ENCODE measurements around the gene LASP1. TPM values are rescaled to one million over a fixed set of nuclear protein-coding genes. Genes with fewer than 3 reads are reported as not detected.

The LASP1 gene, protein sequence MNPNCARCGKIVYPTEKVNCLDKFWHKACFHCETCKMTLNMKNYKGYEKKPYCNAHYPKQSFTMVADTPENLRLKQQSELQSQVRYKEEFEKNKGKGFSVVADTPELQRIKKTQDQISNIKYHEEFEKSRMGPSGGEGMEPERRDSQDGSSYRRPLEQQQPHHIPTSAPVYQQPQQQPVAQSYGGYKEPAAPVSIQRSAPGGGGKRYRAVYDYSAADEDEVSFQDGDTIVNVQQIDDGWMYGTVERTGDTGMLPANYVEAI
- 100 to 1,000 TPM; 189 to 197 TPM for total RNA-seq

DNA sequence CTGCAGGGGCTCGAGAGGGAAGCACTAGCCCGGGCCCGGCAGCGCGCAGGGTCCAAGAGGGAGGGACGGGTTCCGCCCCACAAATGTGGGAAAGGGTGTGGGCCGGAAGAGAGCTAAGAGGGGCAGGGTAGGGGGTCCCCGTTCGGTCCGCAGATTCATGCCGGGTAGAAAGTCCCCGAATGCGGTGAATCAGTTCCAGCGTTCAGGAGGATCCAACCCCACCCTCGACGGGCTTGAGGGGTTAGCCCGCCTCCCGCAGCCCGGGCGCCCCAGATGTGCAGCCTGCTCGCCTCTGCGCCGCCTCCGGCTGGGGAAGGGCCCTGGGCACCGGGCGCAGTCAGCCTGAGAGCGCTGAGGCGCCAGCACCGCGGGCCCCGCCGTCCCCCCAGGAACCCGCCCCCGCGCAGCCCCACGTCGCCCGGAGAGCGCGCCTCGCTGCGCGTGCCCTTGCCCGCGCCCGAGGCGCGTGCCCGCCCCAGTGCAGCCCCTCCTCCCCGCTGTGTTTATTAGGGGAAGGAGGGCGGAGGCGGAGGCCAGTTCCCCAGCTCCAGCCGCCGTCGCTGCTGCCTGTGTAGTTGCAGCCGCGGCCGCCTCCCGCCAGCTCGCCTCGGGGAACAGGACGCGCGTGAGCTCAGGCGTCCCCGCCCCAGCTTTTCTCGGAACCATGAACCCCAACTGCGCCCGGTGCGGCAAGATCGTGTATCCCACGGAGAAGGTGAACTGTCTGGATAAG lies at the start of gene LASP1:
Gene LASP1, plus strand, starts transcription at position 533 of the 733 bp plus-strand sequence. Its CDS starts 132 bp downstream, at position 665.

DNA sequence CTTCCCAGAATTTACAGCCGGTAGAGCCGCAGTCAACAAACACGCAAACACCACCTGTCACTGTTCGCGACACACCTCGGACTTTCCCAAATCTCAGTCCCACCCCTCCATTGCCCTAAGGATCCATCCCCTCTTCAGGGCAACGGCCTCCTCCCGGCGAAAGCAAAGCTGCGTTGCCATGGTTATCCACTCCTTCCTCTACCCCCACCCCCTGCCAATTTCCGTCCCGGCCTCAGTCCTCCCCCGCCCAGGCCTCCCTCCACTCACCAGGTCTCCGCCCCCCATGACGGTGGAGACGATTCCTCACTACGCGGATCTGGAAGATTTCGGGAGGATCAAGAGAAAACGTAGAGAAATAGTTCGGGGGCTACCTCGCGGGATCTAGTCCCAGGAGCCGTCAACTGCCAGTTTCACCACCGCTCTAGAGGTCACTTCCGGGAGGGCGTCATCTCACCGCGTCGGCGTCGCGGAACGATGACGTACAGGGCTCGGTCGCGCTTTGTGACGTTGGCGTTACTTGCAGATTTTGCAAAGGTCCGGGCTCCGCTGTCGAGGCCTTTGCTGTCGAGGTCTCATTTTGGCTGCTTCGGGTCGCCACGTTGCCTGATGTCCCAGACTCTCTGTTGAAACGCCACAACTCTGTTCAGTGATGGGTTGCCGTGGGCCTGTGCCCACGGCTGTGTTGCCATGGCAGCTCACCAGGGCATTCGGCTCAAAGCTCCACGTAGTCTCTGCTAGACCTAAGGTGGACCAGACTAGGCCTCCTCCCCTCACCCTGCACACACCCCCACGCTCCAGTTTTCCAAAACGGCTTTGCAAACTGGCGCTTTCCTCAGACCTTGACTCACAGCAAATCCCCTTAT lies 44.7 kb upstream of the LASP1 start, which contains the start of gene CWC25:
Gene CWC25, minus strand, starts transcription at position 423 of the 863 bp plus-strand sequence. Its CDS starts 138 bp downstream, at position 285.

DNA sequence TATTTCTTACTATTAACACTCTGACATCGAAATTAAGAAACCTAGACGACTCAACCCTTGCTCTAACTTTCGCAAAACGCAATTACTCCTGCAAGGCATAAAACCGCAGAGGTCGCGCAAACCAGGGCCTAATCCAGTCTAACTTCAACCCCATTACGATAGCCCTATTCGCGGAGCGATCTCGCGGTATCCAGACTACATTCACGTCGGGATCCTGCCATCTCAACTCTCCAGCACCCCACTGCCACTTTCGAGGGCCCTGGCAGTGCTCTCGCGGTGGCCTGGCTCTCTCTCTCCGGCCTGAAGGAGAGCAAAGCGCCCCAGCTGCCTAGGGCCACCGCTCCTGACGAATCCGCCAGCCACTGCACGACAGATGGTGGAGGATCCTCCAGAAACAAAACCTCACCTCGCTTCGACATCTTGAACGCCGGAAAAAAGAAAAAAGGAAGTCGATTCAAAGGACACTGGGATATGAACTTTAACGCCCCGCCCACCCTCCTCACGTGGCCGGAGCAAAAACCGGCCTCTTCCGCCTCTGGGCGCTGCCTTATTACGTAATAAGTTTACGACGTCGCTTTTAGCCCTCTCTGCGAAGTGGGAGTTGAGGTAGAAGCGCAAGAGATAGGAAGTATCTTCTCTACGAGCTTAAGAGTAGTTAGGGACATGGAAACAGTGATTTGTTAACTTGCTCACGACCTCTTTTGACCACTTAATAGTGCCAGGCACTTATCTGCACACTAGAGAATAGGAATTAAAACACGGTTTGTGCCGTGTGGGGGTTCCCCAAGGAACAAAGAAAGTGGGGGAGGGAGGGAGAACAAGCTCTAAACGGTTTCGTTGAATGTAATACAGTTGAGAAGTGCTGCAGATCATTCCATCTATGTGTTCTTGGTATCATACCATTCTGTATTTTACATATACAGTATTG lies 16.3 kb upstream of the LASP1 start, which contains the start of gene RPL23:
Gene RPL23, minus strand, starts transcription at position 430 of the 928 bp plus-strand sequence. Its CDS starts 11 bp downstream, at position 419.

DNA sequence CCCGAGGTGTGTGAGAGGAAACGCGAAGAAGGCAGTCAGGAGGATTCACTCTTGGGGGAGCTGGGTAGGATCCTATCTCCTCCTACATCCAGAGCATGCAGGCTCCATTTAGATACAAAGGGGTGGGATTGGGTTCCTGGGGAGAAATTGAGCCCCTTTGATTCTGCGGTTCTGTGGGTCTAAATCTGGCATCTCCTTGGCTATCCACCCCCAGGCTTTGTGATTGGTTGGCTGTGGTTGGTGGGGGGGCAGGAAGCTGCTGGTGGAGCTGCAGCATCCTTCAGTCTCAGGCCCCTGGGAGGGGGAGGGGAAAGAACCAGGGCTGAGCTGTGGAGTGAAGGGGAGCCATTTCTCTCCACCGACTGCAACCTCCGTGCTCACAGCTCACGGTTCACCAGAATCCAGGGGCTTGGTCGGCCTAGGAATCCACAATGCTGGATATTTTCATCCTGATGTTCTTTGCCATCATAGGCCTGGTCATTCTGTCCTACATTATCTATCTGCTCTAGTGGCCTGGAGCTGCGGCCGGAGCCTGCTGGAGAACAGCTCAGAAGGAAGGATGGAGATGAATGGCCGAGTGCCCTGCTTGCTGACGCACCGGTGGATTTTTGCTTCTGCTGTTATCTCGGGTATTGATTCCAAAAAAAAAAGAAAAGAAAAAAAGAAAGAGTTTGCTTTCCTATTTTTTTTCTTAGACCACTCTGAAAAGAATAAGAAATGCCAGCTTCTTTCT lies 55.6 kb downstream of the LASP1 start, which contains the start of gene LASP1NB:
Gene LASP1NB, plus strand, starts transcription at position 352 of the 733 bp plus-strand sequence.

DNA sequence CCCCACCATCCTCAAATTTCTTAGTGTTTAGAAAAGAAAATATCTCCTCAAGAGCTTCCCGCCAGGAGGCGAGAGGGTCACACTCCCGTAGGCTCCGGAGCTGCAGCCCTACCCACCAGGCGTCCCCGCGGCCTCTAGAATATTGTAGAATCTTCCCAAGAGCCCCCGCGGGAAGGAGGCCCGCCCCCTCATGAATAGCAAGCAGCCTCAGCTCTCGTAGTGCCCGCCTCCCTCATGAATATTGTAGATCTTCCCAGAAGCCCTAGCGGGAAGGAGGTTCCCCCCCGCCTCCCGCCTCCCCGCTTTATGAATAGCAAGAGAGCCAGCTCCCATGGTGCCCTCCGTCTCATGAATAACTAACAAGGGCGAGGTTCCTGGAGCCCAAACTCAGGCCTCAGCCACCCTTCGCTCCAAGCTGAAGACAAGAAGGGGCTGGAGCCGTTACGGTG lies 97.5 kb downstream of the LASP1 start, which contains the start of gene FBXO47:
Gene FBXO47, minus strand, starts transcription at position 114 of the 449 bp plus-strand sequence. CDS start 4,378 bp downstream, outside the sequence.

Small RNA genes lying within 50 kb of the gene (microRNA-seq; reads per million reads assigned to microRNA genes)
- gene MIR4727 (ENCODE audit: borderline microRNAs expressed, borderline replicate concordance): not detected
- not detected for gene MIR6779 (ENCODE audit: borderline microRNAs expressed, borderline replicate concordance)

Other genes with a start within 250 kb of the LASP1 start
- gene EPOP, start 195.1 kb upstream of the LASP1 start, total RNA-seq: 1 to 10 TPM; 8.9 to 9.3 TPM
- gene MLLT6, start 164.8 kb upstream of the LASP1 start, total RNA-seq: 100 to 1,000 TPM; 259 to 271 TPM
- gene CISD3, start 139.7 kb upstream of the LASP1 start, total RNA-seq: 10 to 100 TPM; 32.9 to 36.3 TPM
- under 1 TPM; 0.14 to 0.38 TPM for gene PCGF2, start 121.7 kb upstream of the LASP1 start, total RNA-seq
- 100 to 1,000 TPM; 168 to 173 TPM for gene PSMB3, start 117.3 kb upstream of the LASP1 start, total RNA-seq
- gene PIP4K2B, start 70.5 kb upstream of the LASP1 start, total RNA-seq: 10 to 100 TPM; 49.3 to 53.2 TPM
- gene CWC25, start 44.7 kb upstream of the LASP1 start, total RNA-seq: 10 to 100 TPM; 27.5 to 31.4 TPM
- gene RPL23, start 16.3 kb upstream of the LASP1 start, total RNA-seq: 1,000 to 10,000 TPM; 1,422 to 1,429 TPM
- gene FBXO47, start 97.3 kb downstream of the LASP1 start, total RNA-seq: not detected